ENCODE results near the gene DDX60.

DNA sequence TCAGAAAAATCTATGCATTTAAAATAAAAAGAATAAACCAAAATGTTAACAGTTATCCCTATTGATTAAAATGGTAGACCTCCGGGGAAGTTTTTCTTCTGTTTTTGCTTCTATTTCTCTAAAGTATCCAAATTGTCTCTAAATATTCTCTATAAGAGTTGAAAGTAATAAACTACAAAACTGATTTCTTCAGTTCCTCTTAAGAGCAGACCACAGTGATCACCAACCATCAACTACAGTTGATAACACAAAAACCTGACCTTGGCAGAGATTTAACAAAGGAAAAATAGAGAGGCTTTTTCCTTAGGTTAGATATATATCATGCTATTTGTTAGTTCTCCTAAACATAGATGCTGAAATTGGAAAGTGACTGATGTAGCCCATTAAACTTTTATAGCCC lies 27.3 kb downstream of the DDX60 start:
- TF ChIP-seq, protein P1, sequence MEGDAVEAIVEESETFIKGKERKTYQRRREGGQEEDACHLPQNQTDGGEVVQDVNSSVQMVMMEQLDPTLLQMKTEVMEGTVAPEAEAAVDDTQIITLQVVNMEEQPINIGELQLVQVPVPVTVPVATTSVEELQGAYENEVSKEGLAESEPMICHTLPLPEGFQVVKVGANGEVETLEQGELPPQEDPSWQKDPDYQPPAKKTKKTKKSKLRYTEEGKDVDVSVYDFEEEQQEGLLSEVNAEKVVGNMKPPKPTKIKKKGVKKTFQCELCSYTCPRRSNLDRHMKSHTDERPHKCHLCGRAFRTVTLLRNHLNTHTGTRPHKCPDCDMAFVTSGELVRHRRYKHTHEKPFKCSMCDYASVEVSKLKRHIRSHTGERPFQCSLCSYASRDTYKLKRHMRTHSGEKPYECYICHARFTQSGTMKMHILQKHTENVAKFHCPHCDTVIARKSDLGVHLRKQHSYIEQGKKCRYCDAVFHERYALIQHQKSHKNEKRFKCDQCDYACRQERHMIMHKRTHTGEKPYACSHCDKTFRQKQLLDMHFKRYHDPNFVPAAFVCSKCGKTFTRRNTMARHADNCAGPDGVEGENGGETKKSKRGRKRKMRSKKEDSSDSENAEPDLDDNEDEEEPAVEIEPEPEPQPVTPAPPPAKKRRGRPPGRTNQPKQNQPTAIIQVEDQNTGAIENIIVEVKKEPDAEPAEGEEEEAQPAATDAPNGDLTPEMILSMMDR (conservative IDR thresholded peaks at IDR 0.05; ENCODE audit: low read depth, low read length): no peak
- TF ChIP-seq EZH2 (IDR thresholded peaks at IDR 0.05; ENCODE audit: low read length, unreplicated experiment): no peak

Data from PC-3 (cell line).